Measurements from ENCODE around the gene RBBP8NL.
"Not testable (repeated sequence)": the region's sequence is repeated elsewhere in the genome, so short reads cannot be mapped to it uniquely, and the experiment has no call there.

RBBP8NL gene

DNA sequence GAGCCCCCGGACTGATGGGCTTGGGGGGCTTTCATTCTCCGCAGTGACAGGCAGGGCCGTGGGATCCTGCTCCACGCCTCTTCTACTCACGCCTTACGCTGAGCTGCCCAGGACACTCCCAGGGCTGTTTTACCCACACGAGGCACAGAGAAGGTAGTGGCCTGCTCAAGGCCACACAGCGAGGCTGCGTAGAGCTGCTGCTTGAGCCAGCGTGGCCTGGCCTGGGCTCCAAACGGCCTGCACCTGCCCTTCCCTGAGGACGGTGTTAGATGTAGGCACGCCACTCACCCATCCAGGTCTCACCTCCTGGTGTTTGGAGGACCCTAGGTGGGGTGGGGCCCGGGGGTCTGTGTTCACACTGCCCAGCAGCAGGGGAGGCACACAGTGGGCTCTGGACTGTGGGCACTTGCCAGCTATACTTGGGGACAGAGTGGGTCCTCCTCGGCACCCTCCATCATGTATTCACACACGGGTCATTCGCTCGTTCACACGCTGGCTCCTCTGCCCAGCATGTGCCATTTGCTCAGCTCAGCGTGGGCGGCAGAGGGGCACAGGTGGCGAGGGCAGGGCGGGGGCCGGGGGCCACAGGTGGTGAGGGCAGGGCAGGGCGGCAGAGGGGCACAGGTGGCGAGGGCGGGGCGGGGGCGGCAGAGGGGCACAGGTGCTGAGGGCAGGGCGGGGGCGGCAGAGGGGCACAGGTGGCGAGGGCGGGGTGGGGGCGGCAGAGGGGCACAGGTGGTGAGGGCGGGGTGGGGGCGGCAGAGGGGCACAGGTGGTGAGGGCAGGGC, 18.4 kb upstream of the RBBP8NL start:
- no peak for DNase-seq (ENCODE audit: low read depth in 2 of 3, low spot score in 2 of 3)

- DNase-seq (ENCODE audit: low read depth in 2 of 3, low spot score in 2 of 3) = no peak
Measured at GRCh38 chr20:62444286-62444685, 16.9 kb upstream of the RBBP8NL start.

- DNase-seq (ENCODE audit: low read depth in 2 of 3, low spot score in 2 of 3) = no peak
Measured at GRCh38 chr20:62441987-62442539, 14.7 kb upstream of the RBBP8NL start.

- DNase-seq (ENCODE audit: low read depth in 2 of 3, low spot score in 2 of 3) = no peak
Measured at GRCh38 chr20:62439218-62439617, 11.9 kb upstream of the RBBP8NL start.

GRCh38 chr20:62437927-62438326, 10.6 kb upstream of the RBBP8NL start:
- no peak for DNase-seq (ENCODE audit: low read depth in 2 of 3, low spot score in 2 of 3)

DNA sequence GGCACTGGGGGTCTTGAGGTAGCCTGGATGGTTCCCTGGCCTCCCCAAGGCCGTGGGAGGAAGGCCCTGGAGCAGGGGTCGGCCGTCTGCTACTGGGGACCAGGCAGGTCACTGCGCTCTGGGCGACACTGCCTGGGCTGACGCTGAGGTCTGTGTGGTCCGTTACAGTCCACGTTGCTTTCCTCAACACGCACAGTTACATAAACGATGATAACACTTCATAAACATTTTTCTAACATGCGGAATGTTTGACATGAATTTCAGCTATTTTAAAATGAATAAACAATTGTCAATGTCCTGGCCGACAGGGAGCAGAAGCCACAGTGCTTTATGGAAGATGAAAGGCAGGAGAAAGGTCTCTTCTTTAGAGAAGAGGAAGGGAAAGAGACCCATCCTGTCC, 10.2 kb upstream of the RBBP8NL start:
- DNase-seq (ENCODE audit: low read depth in 2 of 3, low spot score in 2 of 3) = no peak

GRCh38 chr20:62436692-62437091, 9.4 kb upstream of the RBBP8NL start:
- DNase-seq (ENCODE audit: low read depth in 2 of 3, low spot score in 2 of 3) = no peak

DNA sequence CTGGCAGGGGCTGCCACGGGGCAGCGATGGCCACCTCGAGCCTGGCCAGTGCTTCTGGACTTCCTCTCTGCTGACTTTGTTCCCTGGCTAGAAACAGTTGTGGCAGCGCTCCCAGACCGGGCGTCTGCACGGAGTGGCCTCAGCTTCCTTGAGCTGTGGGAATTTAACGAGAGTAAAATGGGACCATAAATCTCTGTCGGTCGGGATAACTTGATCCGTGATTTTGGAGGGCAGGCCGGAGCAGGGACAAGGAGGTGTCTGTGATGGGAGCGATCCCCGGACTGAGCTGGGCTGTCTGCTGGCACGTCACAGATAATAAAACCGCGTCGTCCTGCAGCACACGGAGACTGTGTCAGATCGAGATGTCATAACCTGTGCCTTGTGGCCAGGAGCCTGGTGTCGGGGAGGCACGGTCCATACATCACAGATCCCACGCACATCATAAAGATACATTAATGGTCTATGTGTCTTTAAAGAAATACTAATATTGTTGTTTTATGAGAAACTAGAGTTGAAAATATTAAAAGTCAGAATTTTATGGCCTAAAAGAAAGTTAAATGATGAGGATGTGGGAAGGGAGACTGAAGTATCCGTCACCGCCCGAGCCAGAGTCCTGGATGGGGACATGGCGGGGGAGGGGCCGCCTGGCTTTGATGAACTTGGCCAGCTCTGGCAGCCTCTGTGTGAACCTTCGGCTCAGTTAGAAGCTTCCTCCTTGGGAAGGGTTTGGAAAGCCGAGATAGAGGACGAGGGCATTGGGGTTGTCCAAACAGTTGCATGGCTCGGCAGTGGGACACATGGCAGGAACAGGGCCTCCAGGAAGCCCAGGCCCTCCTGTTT, 6.5 kb upstream of the RBBP8NL start:
- no peak for DNase-seq (ENCODE audit: low read depth in 2 of 3, low spot score in 2 of 3)

- DNase-seq (ENCODE audit: low read depth in 2 of 3, low spot score in 2 of 3) = no peak
Measured at GRCh38 chr20:62430866-62431447, 3.6 kb upstream of the RBBP8NL start.

- DNase-seq (ENCODE audit: low read depth in 2 of 3, low spot score in 2 of 3) = no peak
Measured at GRCh38 chr20:62430311-62430853, 3.0 kb upstream of the RBBP8NL start.

DNA sequence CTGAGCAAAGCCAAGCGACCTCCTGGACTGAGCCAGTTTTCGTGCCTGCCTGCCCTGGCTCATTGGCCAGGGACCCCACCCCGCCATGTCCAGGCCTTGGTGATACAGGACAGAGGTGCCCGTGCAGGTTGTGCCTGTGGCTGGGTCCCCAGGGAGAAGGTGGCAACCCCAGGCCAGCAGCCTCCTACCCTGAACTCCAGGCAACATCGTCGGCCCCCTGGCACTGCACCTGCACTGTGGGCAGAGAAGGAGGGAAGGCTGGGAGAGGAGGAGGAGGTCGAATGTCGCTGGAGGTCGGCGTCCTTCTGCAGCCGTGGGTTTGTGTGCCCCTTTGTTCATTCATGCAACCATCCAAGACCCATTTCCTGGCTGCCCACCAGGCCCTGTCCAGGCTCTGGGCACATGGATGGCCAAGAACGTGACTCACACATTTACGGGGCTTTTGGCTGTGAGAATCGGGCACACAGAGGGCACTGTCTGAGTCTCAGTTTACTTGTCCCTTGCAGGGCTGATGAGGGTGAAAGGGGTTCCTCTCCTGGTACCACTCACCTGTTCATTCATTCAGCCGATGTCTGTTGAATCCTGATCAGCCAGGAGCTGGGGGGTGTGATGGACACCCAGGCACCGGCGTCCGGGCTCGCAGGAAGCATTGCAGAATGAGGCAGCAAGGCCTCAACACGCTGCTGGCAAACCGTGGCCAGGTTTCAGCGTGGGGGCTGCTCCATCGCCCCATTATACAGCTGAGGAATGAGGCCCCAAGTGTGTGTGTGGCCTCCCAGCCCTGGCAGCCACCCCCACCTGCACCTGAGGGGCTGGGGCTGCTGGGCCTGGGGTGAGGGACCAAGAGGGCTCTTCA, 2.3 kb upstream of the RBBP8NL start:
- DNase-seq (ENCODE audit: low read depth in 2 of 3, low spot score in 2 of 3) = no peak

DNA sequence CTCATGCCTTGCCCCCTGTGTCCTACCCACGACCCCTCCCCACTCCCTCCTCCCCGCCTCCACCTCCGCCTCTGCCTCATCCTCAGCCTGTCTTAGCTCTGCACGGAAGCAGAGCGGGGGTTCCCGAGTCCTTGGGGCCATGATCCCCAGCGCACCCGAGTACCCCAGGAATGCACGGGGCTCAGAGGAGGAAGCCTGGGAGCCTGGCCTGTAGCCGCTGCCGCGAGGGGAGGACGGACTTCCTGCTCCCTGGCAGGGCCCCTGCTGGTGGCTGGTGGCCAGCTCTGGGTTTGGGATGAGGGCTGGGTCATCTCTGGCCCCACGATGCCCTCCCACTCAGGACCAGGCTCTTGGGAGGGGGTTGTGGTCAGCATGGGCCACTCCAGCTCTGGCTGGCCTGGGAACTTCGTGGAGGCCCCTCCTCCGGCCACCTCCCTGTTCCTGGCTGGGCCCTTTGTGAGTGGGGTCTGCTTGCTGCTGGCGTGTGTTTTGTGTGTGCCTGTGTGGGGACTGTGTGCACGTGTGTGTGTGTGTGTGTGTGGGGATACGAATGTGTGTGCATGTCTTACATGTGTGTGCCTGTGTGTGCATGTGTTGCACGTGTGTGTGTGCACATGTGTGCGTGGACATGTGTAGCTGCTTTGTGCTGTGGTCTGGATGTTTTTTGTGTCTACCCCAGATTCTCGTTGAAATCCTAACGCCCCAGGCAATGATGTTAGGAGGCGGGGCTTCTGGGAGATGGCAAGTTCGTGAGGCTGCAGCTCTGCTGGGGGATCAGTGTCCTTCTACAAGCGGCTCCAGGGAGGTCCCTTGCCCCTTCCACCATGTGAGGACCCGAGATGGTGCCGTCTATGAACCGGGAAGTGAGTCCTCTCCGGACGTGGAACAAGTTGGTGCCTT, 1.3 kb upstream of the RBBP8NL start:
- no peak for DNase-seq (ENCODE audit: low read depth in 2 of 3, low spot score in 2 of 3)

DNA sequence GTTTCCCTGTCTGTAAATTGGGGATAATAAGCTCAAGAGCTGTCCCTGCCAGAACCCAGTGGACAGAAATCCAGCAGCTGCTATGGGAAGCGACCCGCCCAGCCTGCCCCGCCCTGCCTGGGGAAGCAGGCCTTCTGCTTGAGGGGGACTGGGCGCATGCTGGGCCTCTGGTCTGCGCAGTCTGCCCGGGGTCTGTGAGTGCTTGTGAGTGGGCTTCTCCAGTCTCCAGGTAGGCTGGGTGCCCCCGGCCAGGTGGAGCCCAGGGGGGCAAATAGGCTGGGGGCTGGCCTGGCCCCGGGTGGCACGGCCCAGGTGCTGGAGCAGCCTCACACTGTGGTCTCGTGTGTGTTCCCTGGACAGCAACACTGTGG, 648 bp upstream of the RBBP8NL start:
- DNase-seq (ENCODE audit: low read depth in 2 of 3, low spot score in 2 of 3) = no peak

- no peak for DNase-seq (ENCODE audit: low read depth in 2 of 3, low spot score in 2 of 3)
Measured at GRCh38 chr20:62426699-62427131, 624 bp downstream of the RBBP8NL start.

DNA sequence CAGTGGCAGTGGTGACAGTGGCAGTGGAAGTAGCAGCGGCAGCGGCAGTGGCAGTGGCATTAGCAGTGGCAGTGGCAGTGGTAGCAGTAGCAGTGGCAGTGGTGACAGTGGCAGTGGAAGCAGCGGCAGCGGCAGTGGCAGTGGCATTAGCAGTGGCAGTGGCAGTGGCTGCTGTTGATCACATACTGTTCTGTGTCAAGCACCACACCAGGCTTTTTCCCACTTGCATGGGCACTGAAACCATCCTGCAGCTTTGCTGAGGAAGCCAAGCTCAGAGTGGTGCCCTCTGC, 1.3 kb downstream of the RBBP8NL start:
- DNase-seq (ENCODE audit: low read depth in 2 of 3, low spot score in 2 of 3) = not testable (repeated sequence)

GRCh38 chr20:62425281-62426058, 1.9 kb downstream of the RBBP8NL start:
- DNase-seq (ENCODE audit: low read depth in 2 of 3, low spot score in 2 of 3) = no peak

GRCh38 chr20:62424249-62425107, 2.9 kb downstream of the RBBP8NL start:
- DNase-seq (ENCODE audit: low read depth in 2 of 3, low spot score in 2 of 3) = no peak

DNA sequence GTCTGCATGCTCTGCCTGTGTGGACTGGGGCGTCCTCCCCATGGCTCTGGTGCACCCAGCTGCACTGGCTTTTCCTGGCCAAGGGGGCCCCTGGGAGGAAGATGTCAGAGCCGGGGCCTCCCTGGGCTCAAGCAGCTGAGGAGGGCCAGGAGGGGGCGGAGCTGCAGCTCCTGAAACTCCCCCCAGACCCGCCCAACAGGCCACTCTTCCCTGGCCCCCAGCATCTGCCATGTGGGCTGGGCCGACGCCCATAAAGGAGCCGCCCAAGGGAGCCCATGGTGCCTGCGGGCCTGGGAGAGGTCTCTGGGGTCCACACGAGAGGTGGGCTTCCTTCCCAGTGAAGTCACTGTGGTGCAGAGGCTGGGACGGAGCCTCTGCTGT, 4.0 kb downstream of the RBBP8NL start:
- no peak for DNase-seq (ENCODE audit: low read depth in 2 of 3, low spot score in 2 of 3)
